Stimulated activated naive CD8-positive, alpha-beta T cell treated with anti-CD3 and anti-CD28 coated beads, Interleukin-15, Interleukin-2, amounts not matched to agents 100 U/mL and 50 U/mL, for 24 hours (primary cell): ENCODE data around the gene SLC43A2.

Source experiments
- ATAC-seq: fragments of 150-1000 bp; cut with Tn5 transposase; one replicate; pipeline ENCODE4 v1.10.0; 2021
- DNase-seq: peaks from one replicate; pipeline ENCODE4 v3.0.0; 2021

SLC43A2 gene

DNA sequence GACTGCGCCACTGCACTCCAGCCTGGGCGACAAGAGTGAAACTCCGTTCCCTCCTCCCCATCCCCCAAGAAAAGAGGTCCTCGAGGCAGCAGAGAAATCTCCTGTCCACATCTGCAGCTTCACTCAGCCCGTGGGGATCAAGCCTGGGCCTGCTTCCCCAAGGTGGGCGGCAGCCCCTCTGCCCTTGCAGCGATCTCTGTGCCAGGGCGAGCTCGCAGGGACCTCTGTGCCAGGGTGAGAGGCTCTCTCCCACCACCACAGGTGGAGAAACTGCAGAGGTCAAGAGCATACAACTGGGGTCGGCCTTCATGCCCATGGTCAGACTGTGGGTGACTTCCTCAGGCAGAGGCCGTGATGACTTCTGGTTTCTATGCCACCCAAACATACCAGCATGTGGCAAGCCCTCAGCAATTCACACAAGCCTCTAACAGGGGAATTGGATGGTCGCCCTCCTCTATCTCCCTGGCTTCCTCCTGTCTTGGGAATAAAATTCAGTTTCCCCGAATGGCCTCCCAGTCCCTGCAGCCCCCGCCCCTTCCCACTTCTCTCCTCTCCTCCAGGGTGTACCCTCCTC is 5.5 kb downstream of the SLC43A2 start:
- ATAC-seq = no peak
- DNase-seq = no peak

DNA sequence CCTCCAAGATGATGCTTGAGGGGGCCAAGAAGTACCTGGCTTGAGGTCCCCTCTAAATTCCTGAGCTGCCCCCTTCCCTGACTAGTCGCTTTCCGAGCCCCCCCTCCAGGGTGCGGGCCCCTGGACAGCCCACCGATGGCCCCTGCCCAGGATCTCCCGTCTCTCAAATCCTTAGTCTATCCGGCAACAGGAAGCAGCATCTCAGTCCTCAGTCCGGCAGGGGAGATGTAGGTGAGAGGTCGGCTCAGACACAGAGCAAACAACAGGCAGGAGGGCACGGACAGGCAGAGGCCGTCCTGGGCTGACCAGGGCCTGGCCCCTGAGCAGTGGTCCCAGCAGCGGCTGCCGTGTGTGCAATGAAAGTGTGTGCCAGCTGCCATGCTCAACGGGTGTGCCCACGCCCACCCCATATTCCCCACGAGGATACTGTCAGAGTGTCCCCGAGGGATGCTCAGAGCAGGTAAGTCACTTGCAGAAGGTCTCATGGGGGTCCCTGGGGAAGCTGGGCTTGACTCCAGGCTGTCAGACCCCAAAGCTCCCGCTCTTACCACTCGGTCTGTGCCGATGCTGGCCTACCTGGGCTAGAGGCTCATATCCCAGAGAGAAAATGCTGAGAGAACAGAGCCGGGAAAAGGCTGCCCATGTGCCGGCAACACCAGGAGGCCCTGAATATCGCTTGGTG is 7.2 kb downstream of the SLC43A2 start:
- no peak for DNase-seq
- no peak for ATAC-seq

DNA sequence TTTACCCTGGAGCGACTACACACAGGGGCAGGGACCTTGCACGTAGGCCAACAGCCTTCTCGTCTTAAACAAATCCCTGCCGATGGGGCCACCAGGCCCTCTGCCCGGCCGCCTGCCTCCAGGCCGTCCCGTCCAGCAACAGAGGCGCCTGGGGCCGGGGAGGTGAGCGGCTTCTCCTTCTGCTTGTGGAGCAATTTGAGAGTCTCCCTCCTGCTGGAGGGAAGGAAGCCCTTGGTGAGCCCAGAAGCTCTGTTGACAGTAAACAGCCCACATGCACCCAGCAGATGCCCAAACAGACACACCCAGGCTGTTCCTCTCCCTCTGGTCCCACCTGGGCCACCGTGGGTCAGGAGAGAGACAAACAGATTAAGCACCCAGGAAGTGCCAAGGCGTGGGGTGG is 8.1 kb downstream of the SLC43A2 start:
- DNase-seq (no peak), ATAC-seq (no peak)

GRCh38 chr17:1617620-1618174 is 10.9 kb downstream of the SLC43A2 start:
- ATAC-seq = no peak
- DNase-seq = no peak

- ATAC-seq (no peak), DNase-seq (no peak)
Observed at GRCh38 chr17:1616101-1616500, 12.5 kb downstream of the SLC43A2 start.

- no peak for ATAC-seq
- no peak for DNase-seq
Observed at GRCh38 chr17:1612400-1612799, 16.2 kb downstream of the SLC43A2 start.

GRCh38 chr17:1611715-1612114 is 16.9 kb downstream of the SLC43A2 start:
- DNase-seq = no peak
- ATAC-seq = no peak

DNA sequence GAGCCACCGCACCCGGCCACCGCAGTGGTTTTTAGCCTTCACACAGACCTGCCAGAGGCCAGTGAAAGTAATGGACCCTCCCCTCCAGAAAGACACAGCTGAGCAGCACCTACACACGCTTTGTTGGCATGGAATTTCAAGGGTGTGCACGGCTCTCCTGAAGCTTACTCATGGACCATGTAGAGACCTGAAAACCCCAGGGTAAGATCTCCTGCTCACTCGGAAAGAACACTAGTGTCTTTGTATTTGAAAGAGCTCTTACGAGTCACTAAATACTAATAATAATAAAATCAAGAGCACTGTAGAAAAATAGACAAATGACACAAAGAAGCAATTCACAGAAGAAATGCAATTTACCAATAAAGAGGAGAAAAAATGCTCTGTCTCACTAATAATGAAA is 20.0 kb downstream of the SLC43A2 start:
- ATAC-seq = no peak
- no peak for DNase-seq

DNA sequence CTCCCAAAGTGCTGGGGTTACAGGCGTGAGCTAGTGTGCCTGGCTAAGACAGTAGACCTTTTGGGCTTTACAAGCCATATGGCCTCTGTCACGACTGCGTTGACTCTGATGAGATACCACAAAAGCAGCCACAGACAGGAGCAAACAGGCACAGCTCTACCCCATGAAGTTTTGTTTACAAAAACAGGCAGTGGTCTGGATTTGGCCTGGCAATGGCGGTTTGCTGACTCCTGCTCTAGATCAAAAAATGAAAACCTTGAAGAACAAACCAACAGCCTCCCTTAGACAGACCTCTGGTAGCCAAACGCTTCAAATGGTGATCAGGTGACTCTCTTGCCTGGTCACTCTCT is 20.7 kb downstream of the SLC43A2 start:
- peak; percentile 11 for ATAC-seq
- no peak for DNase-seq

DNA sequence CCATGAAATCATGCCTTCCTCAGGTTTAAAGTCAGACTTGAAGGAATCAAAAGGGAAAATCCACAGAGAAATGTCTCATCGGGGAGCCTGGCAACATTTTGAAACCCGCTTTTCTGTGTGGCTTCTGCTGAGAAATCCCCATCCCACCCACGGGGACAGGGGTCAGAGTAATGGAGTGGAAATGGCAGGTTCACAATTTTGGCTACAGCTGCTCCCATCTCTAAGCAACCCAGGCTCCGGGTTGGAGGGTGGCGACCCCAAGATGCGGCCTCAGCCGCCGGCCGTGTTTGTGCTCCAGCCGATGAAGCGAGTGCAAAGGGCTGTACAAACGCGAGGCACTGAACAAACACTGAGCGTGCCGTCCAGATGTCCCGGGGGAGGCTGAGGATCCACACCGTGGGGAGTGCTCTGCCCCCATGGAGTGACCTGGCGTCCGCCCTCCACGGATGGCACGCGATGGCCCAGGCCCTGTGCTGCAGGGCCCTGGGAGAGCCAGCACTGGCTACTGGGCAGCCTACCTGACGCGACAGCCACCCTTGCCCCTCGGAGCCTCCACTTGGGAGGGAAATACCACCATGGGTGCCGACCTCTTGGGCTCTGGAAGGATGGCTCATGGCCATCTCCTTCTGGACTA is 22.2 kb downstream of the SLC43A2 start:
- ATAC-seq (no peak), DNase-seq (peak; percentile 65)

DNA sequence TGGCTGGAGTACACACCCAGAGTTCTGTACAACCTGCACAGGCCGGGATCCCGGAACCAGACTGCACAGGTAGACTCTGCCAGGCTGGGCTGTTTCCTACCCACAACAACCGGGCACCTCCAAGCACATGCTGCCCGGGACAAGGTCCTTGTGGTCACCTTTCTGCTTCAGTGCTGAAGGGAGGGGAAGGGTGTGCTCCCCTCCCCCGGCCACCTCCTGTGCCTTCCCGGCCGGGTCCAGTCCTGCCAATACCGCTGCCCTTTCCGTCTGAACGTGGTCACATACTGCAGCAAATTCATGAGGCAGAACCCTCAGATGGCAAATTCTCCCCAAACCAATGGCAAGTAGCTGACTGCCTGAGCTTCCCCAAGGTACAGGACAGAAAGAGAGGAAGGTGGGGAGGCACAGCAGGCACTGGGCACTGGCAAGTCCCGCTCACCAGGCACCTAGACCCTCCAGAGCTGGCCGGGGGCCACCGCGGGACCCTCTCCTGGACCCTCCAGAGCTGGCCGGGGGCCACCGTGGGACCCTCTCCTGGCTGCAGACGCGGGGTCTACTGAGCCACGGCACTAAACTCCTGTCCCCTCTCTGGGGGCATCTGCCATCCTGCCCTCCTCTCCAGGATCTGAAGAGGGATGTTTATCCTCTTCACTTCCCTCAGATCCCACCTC is 22.8 kb downstream of the SLC43A2 start:
- DNase-seq = no peak
- ATAC-seq = no peak

DNA sequence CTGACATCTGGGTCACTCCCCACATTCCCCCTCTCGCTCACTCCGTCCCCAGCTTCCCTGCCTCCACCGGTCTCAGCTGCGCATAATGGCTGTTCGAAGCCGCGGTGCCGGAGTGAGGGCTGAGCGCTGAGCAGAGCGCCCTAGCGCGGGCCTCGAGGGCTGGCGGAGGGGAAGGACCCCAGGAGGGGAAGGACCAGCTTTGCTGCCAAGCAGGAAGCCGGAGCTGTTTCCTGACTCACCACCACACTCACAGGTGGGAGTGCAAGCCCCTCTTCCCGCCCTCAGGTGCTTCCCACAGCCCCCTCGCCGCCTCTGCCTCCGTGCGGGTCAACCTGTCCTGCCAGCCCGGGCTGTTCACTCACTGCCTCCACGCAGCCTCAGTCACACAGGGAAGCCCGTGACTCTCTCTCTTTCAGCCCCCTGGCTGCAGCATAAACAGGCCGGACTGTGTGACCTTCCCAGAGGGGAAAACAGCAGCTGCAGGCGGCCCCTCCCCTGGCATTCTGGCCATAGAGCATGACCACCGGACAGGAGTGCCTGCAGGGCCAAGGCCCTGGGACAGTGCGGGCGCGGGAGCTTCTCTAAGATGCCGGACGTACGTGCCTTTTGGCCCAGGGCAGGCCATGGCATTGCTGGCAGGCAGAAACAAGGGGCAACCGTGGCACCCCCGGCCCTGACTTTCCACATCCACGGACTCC is 23.7 kb downstream of the SLC43A2 start:
- DNase-seq = peak; percentile 23
- no peak for ATAC-seq

DNA sequence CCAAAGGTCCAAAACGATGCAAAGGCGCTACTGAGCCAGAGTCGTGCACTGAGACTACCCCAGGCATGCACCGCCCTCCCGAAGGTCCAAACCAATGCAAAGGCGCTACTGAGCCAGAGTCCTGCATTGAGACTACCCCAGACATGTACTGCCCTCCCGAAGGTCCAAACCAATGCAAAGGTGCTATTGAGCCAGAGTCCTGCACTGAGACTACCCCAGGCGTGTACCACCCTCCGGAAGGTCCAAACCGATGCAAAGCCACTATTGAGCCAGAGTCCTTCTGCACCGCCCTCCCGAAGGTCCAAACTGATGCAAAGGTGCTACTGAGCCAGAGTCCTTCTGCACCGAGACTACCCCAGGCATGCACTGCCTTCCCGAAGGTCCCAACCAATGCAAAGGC is 27.1 kb downstream of the SLC43A2 start:
- ATAC-seq (no peak), DNase-seq (no peak)

DNA sequence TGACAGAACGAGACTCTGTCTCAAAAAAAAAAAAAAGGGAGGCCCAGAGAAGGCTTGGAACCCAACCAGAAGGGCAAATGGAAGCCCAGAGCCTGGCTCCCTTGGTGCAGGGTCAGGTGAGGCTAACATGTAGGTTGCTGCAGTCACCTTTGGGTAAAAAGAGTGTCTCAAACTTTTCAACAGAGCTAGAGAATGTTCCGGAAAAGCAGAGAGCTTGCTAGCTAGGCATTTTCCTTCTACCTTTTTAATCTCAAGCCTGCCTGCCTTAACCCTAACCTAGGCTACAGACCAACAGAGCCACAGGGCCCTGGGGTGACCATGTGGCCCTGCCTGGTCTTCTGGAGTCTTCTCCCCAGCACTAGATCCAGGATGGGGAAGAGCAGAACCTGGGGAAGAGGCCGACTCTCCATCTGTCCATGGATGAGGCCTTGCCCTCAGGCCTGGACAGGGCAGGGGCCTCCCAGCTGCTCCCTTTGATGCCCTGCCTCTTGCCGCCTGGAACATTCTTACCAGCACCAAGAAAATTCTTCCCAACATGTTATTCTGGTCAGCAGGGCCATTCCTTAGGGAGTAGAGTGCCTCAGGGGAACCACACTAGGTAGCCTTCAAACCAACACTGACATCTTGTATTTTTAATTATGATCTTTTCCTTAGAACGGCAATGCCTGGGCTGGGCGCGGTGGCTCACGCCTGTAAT is 30.1 kb downstream of the SLC43A2 start:
- no peak for DNase-seq
- no peak for ATAC-seq

- ATAC-seq = no peak
- no peak for DNase-seq
Observed at GRCh38 chr17:1597861-1598342, 30.7 kb downstream of the SLC43A2 start.

DNA sequence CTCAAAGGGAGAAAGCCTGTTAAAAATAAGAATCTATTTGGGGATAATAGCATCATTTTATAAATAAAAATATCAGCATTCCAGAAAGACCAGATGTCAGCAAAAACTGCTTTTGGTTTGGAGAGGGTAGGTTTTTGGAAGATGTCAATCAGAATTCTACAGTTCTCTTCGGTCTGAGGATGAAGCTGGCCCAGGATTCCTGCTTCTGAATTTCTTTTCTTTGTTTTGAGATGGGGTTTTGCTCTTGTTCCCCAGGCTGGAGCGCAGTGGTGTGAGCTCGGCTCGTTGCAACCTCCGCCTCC is 35.1 kb downstream of the SLC43A2 start:
- ATAC-seq (no peak), DNase-seq (no peak)

- ATAC-seq = peak; percentile 70
- peak; percentile 62 for DNase-seq
Observed at GRCh38 chr17:1592751-1593629, 35.6 kb downstream of the SLC43A2 start.

DNA sequence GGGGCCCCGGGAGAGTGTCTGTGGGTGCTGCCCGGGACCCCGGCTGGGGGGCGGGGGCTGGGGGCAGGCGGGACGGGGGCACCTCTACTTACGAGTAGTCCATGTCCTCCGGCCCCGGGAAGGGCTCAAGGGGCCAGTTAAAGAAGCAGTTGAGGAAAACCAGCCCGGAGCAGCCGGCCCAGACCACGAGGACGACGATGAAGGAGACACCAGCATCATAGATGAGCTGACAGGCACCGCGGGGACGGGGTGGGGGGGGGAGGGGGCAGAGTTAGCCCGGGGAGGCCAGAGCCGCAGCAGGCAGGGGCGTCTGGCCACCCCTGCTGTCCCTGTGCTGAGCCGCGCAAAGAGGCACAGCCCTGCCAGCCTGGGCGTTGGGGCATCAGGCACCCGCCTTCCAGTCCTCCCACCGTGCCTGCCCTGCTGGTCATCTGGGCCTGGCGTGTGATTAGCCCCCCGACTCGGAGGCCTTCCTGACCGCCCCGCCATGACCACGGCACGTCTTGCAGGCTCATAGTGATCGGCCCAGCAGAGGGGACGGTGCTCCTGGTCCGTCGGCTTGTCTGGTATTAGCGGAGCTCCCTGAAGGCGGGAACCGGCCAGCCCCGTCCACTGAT is 37.1 kb downstream of the SLC43A2 start:
- DNase-seq = no peak

DNA sequence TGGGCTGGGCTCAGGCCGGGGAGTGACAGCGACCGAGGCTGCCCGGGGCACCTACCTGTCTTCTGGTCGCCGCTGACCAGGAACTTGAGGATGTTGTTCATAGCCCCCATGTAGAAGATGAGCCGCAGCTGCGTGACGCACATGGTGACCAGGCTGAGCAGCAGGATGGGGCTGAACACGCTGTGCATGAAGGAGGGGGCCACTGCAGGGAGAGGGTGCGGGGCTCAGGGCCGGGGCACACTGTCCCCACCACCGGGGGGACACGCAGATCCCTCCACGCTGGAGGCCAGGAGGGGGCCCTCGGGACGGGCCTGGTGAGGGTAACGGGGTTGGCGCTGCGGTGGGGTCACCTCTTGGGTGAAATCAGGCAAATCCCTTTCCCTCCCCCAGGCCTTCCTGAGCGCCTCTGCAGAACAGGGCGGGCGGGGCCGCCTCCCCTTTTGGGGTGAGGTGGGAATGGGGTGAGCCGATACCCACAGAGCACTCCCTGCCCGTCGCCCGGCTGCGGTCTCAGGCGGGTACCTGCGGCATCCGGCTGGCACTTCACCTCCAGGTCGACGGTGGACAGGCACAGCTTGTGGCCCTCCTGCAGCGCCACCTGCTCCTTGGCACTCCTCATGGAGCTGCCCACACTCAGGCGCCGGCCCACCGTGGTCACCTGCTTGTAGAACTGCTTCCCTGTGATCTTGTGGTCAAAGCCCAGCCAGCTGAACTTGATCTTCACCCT is 37.7 kb downstream of the SLC43A2 start:
- ATAC-seq (no peak), DNase-seq (no peak)

More for the DNA sequence above, 37.1 kb downstream of the SLC43A2 start:
- no peak for ATAC-seq
